Ascending aorta (tissue), 2 donors: ENCODE results near the gene ZNF532. TPM values are rescaled to one million over a fixed set of nuclear protein-coding genes. Genes with fewer than 3 reads are reported as not detected.
"Not testable (repeated sequence)": the region's sequence is repeated elsewhere in the genome, so short reads cannot be mapped to it uniquely, and the experiment has no call there.

Experiments used
- DNase-seq, 2 donors: peaks; one replicate each; pipeline ENCODE4 v3.0.0-alpha.2; 2019; ENCODE audit warnings: low spot score in 2 of 2
- H3K27ac ChIP-seq, 2 donors: fragments of 200-600 bp; sonication (generic); one replicate each; pipeline ENCODE4 v1.5.1; 2016 to 2017; ENCODE audit warnings: mild to moderate bottlenecking in 1 of 2
- H3K27me3 ChIP-seq: fragments of 200-600 bp; sonication (generic); one replicate; pipeline ENCODE4 v1.5.1; 2017
- H3K36me3 ChIP-seq, 2 donors: fragments of 200-600 bp; sonication (generic); one replicate each; pipeline ENCODE4 v1.5.1; 2016
- H3K4me1 ChIP-seq, 2 donors: fragments of 200-600 bp; sonication (generic); one replicate each; pipeline ENCODE4 v1.5.1; 2016 to 2017; ENCODE audit warnings: mild to moderate bottlenecking in 1 of 2
- H3K4me3 ChIP-seq, 2 donors: fragments of 200-600 bp; sonication (generic); one replicate each; pipeline ENCODE4 v1.5.1; 2016 to 2017; ENCODE audit warnings: mild to moderate bottlenecking in 1 of 2
- H3K9me3 ChIP-seq, 2 donors: fragments of 200-600 bp; sonication (generic); one replicate each; pipeline ENCODE4 v1.5.1; 2016
- CTCF ChIP-seq, 3 experiments: fragments of 200-600 bp in 2 of 3; fragments of 450-650 bp in 1 of 3; sonication (generic) in 2 of 3; IDR thresholded peaks; one replicate each; pipeline ENCODE4 v1.5.1; 2016 to 2019; ENCODE audit warnings: antibody characterized with exemption in 3 of 3, mild to moderate bottlenecking in 1 of 3, moderate library complexity in 1 of 3
- intact Hi-C: fragments of 100-400 bp; cut with DNase I; formaldehyde crosslinking; loops from one replicate; pipeline ENCODE4 v1.15.1; 2023
- total RNA-seq: library from RNA; depleted of rRNA; stranded (reverse); fragments of >200 nt; gene quantifications from one replicate; pipeline ENCODE4 v1.1.0, GENCODE V29; 2016

The ZNF532 gene
- total RNA-seq, 1 donor from 2014 or later: 161 TPM

GRCh38 chr18:58911241-58911640, 46.6 kb downstream of the ZNF532 start:
- Histone ChIP-seq H3K4me3 (peak overlapping the region in 1 of 2 donors; percentile 26), H3K27me3 (no peaks in the 10 kb centered on the region), H3K36me3 (no peaks in the 10 kb centered on the region), H3K4me1 (peaks cover 3 to 66% of the 10 kb centered on the region in 2 donors), H3K27ac (peak overlapping the region; percentile 92 to 98), H3K9me3 (no peaks in the 10 kb centered on the region)
- no peak for DNase-seq
- no peak for TF ChIP-seq CTCF (IDR thresholded peaks at IDR 0.05)
- intact Hi-C loops: loop anchor here (5.0 kb wide), 1 partner anchor 44 kb away; no protein-coding TSS in a partner anchor

- intact Hi-C loops: loop anchor here (5.0 kb wide), 1 partner anchor 44 kb away; no protein-coding TSS in a partner anchor
- Histone ChIP-seq H3K4me3 (peak overlapping the region; percentile 3 to 26), H3K4me1 (peaks cover 3 to 66% of the 10 kb centered on the region in 2 donors)
Measured at GRCh38 chr18:58911766-58912165, 47.1 kb downstream of the ZNF532 start.

DNA sequence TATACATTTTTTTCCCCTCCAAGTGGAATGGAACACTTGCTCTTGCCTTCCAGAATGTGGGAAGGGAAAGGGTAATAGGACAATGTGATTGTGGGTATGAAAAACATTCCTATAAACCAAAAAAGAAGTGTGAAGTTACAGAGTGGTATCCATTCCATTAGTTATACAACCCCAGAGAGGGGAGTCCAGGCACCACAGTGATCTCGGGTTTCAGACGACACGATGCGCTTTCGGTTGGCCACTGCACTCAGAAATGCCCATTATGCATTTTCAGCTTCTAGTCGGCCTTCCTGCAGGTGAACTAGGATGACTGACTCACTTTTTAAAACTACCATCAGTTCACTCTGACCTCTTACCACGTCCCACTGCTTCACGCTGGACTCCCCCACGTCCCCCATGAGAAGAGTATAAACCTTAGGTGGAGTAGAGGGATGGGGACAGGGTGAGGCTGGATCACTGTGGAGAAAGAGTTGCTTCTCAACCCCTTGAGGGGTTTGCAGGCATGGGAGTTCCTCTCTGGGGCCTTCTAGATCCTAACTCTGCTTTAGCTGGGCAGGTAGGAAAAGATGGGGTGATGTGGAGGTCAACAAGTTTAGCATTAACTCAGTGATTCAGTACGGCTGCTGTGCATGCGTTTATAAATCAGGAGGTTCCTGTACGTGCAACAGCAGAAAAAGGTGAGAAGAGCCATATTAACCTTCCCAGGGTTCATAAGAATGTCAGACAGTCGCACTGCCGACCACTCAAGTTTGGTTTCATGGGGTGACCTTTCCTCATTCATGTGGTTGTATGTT, 50.5 kb downstream of the ZNF532 start:
- peaks cover 5 to 48% of the 10 kb centered on the region in 2 donors for H3K4me1 ChIP-seq

More at GRCh38 chr18:58911766-58912165, 47.1 kb downstream of the ZNF532 start:
- TF ChIP-seq CTCF (IDR thresholded peaks at IDR 0.05): no peak
- no peaks in the 10 kb centered on the region for H3K27me3 ChIP-seq
- no peaks in the 10 kb centered on the region for H3K36me3 ChIP-seq
- no peaks in the 10 kb centered on the region for H3K9me3 ChIP-seq
- peak overlapping the region; percentile 92 to 98 for H3K27ac ChIP-seq
- no peak for DNase-seq

DNA sequence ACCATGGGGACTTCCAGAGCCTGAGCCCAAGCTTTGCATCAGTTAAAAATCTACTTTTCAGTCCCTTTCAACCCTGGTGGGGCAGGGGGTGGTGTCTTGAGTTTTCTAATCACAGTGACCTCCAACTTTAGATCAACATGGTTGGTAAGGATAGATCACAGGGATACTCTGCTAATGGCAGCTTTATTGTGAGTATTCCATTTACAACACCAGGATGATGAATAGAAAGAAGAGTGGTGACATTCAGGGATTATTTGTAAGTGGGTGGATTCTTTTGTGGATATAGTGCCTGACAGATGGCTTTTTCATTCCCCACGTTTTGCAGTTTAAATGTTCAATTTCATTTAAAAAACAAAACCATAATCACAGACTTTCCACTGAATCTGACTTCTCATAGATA, 51.3 kb downstream of the ZNF532 start:
- TF ChIP-seq CTCF (IDR thresholded peaks at IDR 0.05): no peak
- H3K4me1 ChIP-seq: peaks cover 5 to 49% of the 10 kb centered on the region in 2 donors
- no peak overlapping the region for H3K4me3 ChIP-seq
- H3K27me3 ChIP-seq: no peaks in the 10 kb centered on the region
- no peak for DNase-seq
- intact Hi-C loops: loop anchor here (2.0 kb wide), 3 partner anchors 33 to 137 kb away; no protein-coding TSS in a partner anchor
- H3K27ac ChIP-seq: peak overlapping the region; percentile 92 to 98
- H3K36me3 ChIP-seq: peaks cover 11 to 25% of the 10 kb centered on the region in 2 donors
- H3K9me3 ChIP-seq: no peaks in the 10 kb centered on the region

More for the DNA sequence above, 50.5 kb downstream of the ZNF532 start:
- Histone ChIP-seq H3K27me3 (no peaks in the 10 kb centered on the region), H3K27ac (peak overlapping the region; percentile 92 to 98), H3K9me3 (no peaks in the 10 kb centered on the region), H3K36me3 (peaks cover 11 to 23% of the 10 kb centered on the region in 2 donors), H3K4me3 (no peak overlapping the region)
- no peak for DNase-seq
- TF ChIP-seq CTCF (IDR thresholded peaks at IDR 0.05): no peak
- intact Hi-C loops: loop anchor here (2.0 kb wide), 2 partner anchors 76 to 138 kb away; no protein-coding TSS in a partner anchor

DNA sequence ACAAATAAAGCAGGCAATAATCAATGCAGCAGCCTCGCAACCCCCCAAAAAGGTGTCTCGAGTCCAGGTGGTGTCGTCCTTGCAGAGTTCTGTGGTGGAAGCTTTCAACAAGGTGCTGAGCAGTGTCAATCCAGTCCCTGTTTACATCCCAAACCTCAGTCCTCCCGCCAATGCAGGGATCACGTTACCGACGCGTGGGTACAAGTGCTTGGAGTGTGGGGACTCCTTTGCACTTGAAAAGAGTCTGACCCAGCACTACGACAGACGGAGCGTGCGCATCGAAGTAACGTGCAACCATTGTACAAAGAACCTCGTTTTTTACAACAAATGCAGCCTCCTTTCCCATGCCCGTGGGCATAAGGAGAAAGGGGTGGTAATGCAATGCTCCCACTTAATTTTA, 55.3 kb downstream of the ZNF532 start:
- intact Hi-C loops, H3K27me3 ChIP-seq, H3K9me3 ChIP-seq, DNase-seq, H3K4me3 ChIP-seq: not testable (repeated sequence)
- H3K27ac ChIP-seq: peak overlapping the region in 1 of 2 donors; percentile 22
- H3K4me1 ChIP-seq: peaks cover 2 to 25% of the 10 kb centered on the region in 2 donors
- H3K36me3 ChIP-seq: peaks cover 11 to 35% of the 10 kb centered on the region in 2 donors

DNA sequence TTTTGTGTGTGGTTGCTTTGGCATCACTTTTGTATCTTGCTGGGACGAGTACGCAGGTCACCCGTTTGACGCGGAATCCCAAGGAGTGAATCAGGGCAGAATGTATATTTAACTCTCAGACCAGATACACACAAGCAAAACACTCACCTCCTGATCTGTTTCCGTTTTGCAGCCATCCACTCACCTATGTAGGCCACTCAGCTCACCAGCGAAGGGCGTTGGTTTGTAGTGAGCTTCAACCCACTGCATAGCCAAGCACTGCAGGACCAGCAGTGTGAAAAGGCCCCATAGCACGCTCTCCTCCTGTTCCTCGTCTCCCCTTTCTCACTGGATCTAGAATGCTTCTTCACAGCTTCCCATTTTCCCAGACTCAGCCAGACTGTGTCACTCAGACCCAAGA, 58.3 kb downstream of the ZNF532 start:
- Histone ChIP-seq H3K27ac (peak overlapping the region; percentile 67 to 75), H3K9me3 (peaks cover 0 to 7% of the 10 kb centered on the region in 2 donors), H3K36me3 (peaks cover 11 to 39% of the 10 kb centered on the region in 2 donors), H3K4me1 (peaks cover 0 to 26% of the 10 kb centered on the region in 2 donors), H3K4me3 (no peak overlapping the region), H3K27me3 (no peaks in the 10 kb centered on the region)
- no peak for TF ChIP-seq CTCF (IDR thresholded peaks at IDR 0.05)
- no peak for DNase-seq
- intact Hi-C loops: no loop called here
